Measurements from ENCODE around the gene MAPRE2.

The MAPRE2 gene

DNA sequence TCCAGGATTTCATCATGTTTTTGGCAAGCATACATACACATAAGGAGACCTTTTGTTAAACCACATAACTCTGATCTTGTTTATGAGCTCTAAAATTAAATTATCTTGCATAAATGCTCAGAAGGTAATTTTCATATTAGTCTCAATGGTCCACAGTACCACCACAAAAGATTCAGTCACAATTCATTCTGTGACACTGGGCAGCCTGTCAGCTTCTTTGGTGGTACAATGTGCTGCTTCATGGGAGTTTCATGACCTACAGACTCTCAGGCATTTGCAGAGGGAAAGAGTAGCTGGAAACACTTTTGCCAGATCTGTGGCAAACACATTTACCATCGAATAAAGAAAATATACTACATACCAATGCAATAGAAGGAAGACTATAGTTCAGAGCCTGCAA is 148.3 kb downstream of the MAPRE2 start:
- DNase-seq = no peak

DNA sequence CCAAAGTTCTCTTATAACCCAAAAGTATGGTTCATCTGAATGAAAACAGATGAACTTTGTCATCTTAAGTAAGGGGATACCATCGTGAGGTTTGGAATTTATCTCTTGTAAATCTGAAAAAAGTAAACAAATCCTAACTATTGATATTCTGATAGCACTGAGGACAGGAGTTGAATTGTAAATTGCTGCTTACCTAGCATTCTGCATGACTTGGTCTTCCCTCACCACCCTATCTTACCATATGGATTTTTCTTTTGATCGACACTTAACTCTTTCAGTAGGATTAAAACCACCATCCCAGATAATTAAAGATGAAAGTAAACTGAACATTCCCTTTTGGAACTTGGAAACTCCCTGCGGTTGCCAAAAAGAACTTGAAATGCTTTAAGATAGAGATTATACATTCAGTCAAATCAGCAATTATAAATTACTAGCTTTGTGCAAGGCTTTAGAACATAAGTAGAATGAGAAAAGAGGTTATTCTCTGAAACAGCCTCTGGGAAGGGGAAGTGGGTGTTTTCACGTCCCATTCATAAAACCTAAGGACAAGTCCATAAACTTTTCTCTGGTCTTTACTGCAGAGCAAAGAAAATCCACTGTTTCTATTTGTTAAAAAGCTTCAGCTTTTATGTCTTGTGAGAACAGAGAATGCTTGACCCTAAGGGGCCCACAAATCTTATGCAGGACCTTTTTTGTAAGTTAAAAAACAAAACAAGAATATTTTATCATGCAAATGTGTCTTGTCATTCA is 149.9 kb downstream of the MAPRE2 start:
- DNase-seq = no peak

DNA sequence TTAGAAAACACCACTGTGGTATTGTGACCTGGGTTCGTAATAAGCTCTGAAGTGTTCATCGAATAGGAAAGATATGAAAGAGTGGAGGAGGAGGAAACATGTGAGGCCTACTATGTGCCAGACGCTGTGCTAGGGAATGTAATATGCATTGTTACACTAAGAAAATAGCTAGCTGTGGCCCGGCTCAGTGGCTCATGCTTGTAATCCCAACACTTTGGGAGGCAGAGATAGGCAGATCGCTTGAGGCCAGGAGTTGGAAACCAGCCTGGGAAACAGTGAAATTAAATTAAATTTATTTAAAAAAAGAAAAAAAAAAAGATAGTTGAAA is 150.4 kb downstream of the MAPRE2 start:
- no peak for DNase-seq

DNA sequence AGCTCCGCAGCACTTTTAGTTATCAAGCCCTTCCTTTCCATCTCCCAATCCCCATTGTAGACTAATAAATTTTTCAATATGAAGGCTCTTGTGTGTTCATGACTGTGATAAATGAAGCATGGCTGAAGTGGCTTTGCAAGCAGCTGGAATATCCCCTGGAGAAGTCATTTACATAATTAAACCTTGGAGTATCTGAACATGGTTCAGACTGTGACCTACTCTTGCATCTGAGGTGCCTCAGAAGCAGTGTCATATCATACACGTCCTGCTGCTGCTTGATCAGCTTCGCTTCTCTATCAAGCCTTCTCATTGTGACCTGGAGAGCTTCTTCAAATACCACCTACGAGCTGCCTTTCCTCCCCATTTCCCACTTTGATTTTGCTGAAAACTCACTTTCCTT is 151.2 kb downstream of the MAPRE2 start:
- DNase-seq = no peak
